ENCODE results near the gene SRRM4.
"Not testable (repeated sequence)": the region's sequence is repeated elsewhere in the genome, so short reads cannot be mapped to it uniquely, and the experiment has no call there.

Gene SRRM4

DNA sequence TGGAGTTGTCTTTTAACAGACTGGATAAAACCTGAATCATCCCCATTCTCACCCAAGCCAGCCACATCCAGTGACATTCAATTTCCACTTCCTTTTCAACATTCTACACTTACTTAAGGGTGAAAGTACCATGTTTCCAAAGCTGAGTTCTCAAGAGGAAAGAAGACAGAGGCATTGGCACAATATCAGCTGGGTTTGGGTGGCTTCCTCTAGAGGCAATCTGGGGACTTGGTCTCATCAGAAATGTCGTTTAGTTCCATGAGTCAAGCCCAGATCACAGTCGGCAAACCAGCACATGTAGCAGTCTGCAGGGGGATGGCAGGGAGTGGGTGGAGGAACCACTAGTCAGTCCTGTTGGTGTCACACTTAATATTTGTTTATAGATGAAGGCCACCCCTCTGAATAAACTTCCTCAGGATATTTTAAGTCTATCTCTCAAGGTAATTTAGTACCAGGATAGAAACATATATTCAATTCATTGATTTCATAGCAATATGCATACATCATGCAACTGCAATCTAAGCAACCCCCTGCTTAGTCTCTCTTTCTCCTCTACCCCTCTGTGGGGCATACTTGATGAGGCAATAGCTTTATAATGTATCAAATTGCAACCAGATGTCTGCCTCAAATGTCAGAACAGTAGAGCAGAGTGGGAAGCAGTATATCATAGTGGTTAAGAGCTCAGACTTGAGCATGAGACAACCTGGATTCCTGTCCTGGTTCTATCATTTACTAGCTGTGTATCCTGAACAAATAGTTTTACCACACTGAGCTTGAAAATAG, 3.0 kb downstream of the SRRM4 start:
- TF ChIP-seq ARNT (IDR thresholded peaks at IDR 0.05) = no peak
- TF ChIP-seq L3MBTL2 (conservative IDR thresholded peaks at IDR 0.05) = no peak
- TF ChIP-seq FOXA1 (IDR thresholded peaks at IDR 0.05) = no peak
- TF ChIP-seq HDGF (IDR thresholded peaks at IDR 0.05; ENCODE audit: borderline replicate concordance) = no peak
- TF ChIP-seq FOXM1 (IDR thresholded peaks at IDR 0.05; ENCODE audit: borderline replicate concordance) = no peak
- TF ChIP-seq FOXK2 (IDR thresholded peaks at IDR 0.05) = no peak
- TF ChIP-seq NFRKB (IDR thresholded peaks at IDR 0.05) = no peak
- TF ChIP-seq SUZ12 (IDR thresholded peaks at IDR 0.05) = no peak
- TF ChIP-seq ZNF384 (IDR thresholded peaks at IDR 0.05) = no peak
- no peak for DNase-seq (ENCODE audit: extremely low spot score)
- ChIA-PET POLR2A (no interaction called here), CTCF (no interaction called here)

DNA sequence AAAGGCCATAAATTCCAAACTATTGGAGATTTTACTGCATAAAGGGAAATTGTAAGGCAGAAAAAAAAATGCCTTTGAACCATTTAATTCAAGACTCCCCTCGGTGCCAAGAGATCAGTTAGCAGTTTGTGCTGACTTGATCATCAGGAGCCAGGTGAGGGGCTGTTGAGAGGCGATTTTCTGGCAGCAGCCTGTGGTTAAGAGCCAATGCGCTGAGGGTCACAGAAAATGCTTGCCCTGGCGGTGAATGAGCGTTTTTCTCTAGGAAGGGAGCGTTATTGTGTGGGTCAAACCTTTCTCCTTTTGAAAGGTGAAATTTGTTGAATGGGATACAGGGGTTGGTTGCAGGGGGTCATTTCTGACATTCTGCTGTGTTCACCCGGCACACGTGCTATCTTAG, 4.7 kb downstream of the SRRM4 start:
- CTCF ChIA-PET = no interaction called here
- POLR2A ChIA-PET = no interaction called here
- no peak for DNase-seq (ENCODE audit: extremely low spot score)
- TF ChIP-seq ZNF384 (IDR thresholded peaks at IDR 0.05) (no peak), FOXA1 (IDR thresholded peaks at IDR 0.05) (no peak), TARDBP (IDR thresholded peaks at IDR 0.05) (no peak), L3MBTL2 (conservative IDR thresholded peaks at IDR 0.05) (no peak), ELF4 (IDR thresholded peaks at IDR 0.05) (no peak), NFRKB (IDR thresholded peaks at IDR 0.05) (no peak), FOXK2 (IDR thresholded peaks at IDR 0.05) (no peak), LEF1 (IDR thresholded peaks at IDR 0.05; ENCODE audit: borderline replicate concordance) (no peak)
- TF ChIP-seq, protein P1, sequence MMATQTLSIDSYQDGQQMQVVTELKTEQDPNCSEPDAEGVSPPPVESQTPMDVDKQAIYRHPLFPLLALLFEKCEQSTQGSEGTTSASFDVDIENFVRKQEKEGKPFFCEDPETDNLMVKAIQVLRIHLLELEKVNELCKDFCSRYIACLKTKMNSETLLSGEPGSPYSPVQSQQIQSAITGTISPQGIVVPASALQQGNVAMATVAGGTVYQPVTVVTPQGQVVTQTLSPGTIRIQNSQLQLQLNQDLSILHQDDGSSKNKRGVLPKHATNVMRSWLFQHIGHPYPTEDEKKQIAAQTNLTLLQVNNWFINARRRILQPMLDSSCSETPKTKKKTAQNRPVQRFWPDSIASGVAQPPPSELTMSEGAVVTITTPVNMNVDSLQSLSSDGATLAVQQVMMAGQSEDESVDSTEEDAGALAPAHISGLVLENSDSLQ (IDR thresholded peaks at IDR 0.05) = no peak

DNA sequence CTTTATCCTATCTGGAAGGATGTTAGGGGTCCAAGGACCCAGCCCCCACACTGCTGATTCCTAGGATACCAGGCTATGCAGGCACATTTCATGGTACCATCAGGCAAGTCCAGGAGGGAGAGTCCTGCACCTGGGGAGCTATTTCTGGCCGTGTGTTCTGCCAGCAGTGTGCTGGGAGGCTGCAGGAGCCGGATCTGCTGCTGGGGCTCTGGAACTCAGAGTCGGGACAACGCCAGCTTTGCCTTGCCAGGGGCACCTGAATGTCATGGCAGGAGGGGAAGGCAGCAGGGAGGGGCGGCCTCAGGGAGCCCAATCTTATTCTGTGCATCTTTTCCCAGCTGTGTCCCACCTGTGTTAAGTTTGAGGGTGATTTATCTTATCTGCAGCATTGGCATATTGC, 17.8 kb downstream of the SRRM4 start:
- ChIA-PET POLR2A (no interaction called here), CTCF (no interaction called here)
- TF ChIP-seq SUZ12 (IDR thresholded peaks at IDR 0.05) (no peak), HDGF (IDR thresholded peaks at IDR 0.05; ENCODE audit: borderline replicate concordance) (no peak), FOXA1 (IDR thresholded peaks at IDR 0.05) (no peak), LEF1 (IDR thresholded peaks at IDR 0.05; ENCODE audit: borderline replicate concordance) (no peak), FOXM1 (IDR thresholded peaks at IDR 0.05; ENCODE audit: borderline replicate concordance) (no peak)
- DNase-seq (ENCODE audit: extremely low spot score) = no peak

DNA sequence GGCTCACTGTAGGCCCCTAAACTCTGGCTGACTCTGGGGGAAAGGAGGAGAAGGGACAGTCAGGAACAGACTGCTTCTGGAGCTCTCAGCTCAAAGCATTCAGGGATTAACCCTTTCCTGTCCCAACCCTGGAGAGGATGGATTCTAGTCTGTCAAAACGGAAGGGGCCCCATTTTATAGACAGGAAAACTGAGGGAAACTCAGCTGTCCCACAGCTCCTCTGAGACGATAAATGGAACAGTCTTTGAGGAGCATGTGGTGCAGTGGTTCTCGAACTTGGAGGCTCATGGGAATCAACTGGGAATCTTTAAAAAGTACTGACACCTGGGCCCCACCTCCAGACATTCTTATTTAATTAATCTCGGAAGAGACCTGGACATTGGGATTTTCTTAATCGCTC, 23.7 kb downstream of the SRRM4 start:
- POLR2A ChIA-PET = no interaction called here
- TF ChIP-seq CTBP1 (IDR thresholded peaks at IDR 0.05; ENCODE audit: borderline replicate concordance) (no peak), BHLHE40 (IDR thresholded peaks at IDR 0.05; ENCODE audit: borderline replicate concordance) (no peak), ELF4 (IDR thresholded peaks at IDR 0.05) (no peak)
- CTCF ChIA-PET = no interaction called here
- no peak for DNase-seq (ENCODE audit: extremely low spot score)

DNA sequence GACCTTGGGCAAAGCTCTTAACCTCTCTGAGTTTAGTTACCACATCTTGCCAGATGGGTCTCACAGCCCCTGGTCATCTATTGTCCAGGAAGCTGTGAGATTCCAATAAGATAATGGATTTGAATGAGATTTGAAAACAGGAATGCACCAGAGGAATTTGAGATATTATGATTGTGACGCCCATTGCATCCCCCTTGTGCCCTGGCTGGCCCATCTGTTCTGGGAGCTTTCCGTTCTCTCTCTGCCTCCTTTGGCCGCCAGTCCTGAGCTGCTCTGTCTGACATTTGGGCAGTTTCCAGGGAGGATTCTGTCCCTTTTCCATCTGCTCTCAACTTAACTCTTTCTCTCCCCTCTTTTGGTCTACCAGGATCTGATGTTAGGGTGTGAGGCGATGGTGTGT, 24.6 kb downstream of the SRRM4 start:
- ChIA-PET CTCF (no interaction called here), POLR2A (no interaction called here)

DNA sequence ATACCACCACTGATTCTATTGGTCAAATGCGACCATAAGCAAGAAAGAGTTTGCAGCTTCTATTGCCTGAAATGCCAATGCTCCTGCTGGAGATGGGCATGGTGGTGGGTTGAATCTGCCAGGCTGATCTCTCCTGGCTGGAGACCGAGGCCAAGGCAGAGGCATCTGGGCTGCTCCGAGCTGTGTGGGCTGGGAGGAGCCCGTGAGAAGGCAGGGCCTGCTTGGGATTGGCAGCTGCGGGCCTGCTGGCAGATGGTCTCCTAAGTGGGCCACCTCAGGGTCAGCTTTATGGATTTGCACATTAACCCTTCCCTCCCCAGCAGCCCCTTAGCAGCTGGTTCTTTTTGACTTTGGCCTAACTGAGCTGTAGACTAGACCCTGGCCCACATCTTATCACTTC, 25.4 kb downstream of the SRRM4 start:
- DNase-seq (ENCODE audit: extremely low spot score) = no peak
- CTCF ChIA-PET = no interaction called here
- POLR2A ChIA-PET = no interaction called here
- TF ChIP-seq ARNT (IDR thresholded peaks at IDR 0.05) (no peak), FOXA1 (IDR thresholded peaks at IDR 0.05) (no peak), TARDBP (IDR thresholded peaks at IDR 0.05) (no peak), L3MBTL2 (conservative IDR thresholded peaks at IDR 0.05) (no peak), FOXK2 (IDR thresholded peaks at IDR 0.05) (no peak), SUZ12 (IDR thresholded peaks at IDR 0.05) (no peak), BHLHE40 (IDR thresholded peaks at IDR 0.05; ENCODE audit: borderline replicate concordance) (no peak), LEF1 (IDR thresholded peaks at IDR 0.05; ENCODE audit: borderline replicate concordance) (no peak), ELF4 (IDR thresholded peaks at IDR 0.05) (no peak), HDGF (IDR thresholded peaks at IDR 0.05; ENCODE audit: borderline replicate concordance) (no peak), ZNF384 (IDR thresholded peaks at IDR 0.05) (no peak), SP1 (IDR thresholded peaks at IDR 0.05) (no peak), CTBP1 (IDR thresholded peaks at IDR 0.05; ENCODE audit: borderline replicate concordance) (no peak), NFRKB (IDR thresholded peaks at IDR 0.05) (no peak), FOXM1 (IDR thresholded peaks at IDR 0.05; ENCODE audit: borderline replicate concordance) (no peak)
- TF ChIP-seq, protein P1 (IDR thresholded peaks at IDR 0.05) = no peak

More for the DNA sequence above, 24.6 kb downstream of the SRRM4 start:
- DNase-seq (ENCODE audit: extremely low spot score) = no peak
- TF ChIP-seq BHLHE40 (IDR thresholded peaks at IDR 0.05; ENCODE audit: borderline replicate concordance) (no peak), FOXK2 (IDR thresholded peaks at IDR 0.05) (no peak), L3MBTL2 (conservative IDR thresholded peaks at IDR 0.05) (no peak), NFRKB (IDR thresholded peaks at IDR 0.05) (no peak), SUZ12 (IDR thresholded peaks at IDR 0.05) (no peak), TARDBP (IDR thresholded peaks at IDR 0.05) (no peak), FOXM1 (IDR thresholded peaks at IDR 0.05; ENCODE audit: borderline replicate concordance) (no peak), LEF1 (IDR thresholded peaks at IDR 0.05; ENCODE audit: borderline replicate concordance) (no peak), ARNT (IDR thresholded peaks at IDR 0.05) (no peak), SP1 (IDR thresholded peaks at IDR 0.05) (no peak), CTBP1 (IDR thresholded peaks at IDR 0.05; ENCODE audit: borderline replicate concordance) (no peak), HDGF (IDR thresholded peaks at IDR 0.05; ENCODE audit: borderline replicate concordance) (no peak), FOXA1 (IDR thresholded peaks at IDR 0.05) (no peak), ZNF384 (IDR thresholded peaks at IDR 0.05) (no peak)
- TF ChIP-seq, protein P1 (IDR thresholded peaks at IDR 0.05) = no peak

DNA sequence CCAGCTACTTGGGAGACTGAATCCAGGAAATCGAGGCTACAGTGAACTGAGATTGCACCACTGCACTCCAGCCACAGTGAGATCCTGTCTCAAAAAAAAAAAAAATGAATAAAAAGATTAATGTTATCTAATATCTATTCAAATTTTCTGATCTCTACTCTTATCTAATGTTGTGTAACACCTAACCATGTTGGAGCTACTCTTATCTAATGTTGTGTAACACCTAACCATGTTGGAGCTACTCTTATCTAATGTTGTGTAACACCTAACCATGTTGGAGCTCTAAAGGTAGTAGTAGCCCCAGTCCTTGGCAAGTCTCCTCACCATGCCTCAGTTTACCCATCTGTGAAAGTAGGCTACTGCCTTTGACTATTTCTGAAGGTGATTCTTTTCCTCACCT, 26.9 kb downstream of the SRRM4 start:
- POLR2A ChIA-PET; CTCF ChIA-PET; DNase-seq (ENCODE audit: extremely low spot score): not testable (repeated sequence)
